Keratinocyte (primary cell): ENCODE data around the gene FAM13A. TPM values are rescaled to one million over a fixed set of nuclear protein-coding genes. Genes with fewer than 3 reads are reported as not detected.

Experiments
- DNase-seq: peaks from one replicate; pipeline ENCODE4 v3.0.0-alpha.2; 2011; ENCODE audit warnings: low read depth, missing footprints, low spot score
- FAIRE-seq: peaks from 2 replicates; lab custom pipeline; 2011; peaks lifted over from hg19 to GRCh38; lab: Jason Lieb, UNC
- H2AFZ ChIP-seq: 2 replicates; pipeline ENCODE4 v1.6.0; 2012; ENCODE audit warnings: low read length, control low read depth, inconsistent platforms; ENCODE audit not compliant: control insufficient read depth
- H3K27ac ChIP-seq: 2 replicates; pipeline ENCODE4 v1.5.1; 2011; ENCODE audit warnings: low read length; ENCODE audit not compliant: control insufficient read depth, insufficient read depth
- H3K27me3 ChIP-seq: 3 replicates; pipeline ENCODE4 v1.6.0; 2011; ENCODE audit warnings: low read length; ENCODE audit not compliant: control insufficient read depth, insufficient read depth; ENCODE audit errors: extremely low read depth
- H3K36me3 ChIP-seq, 2 experiments: 2 replicates in 1 of 2; 3 replicates in 1 of 2; pipeline ENCODE4 v1.5.1; 2011; ENCODE audit warnings: low read length in 2 of 2, mild to moderate bottlenecking in 1 of 2; ENCODE audit not compliant: control insufficient read depth in 2 of 2, insufficient read depth in 2 of 2; ENCODE audit errors: extremely low read depth in 1 of 2
- H3K4me1 ChIP-seq: 3 replicates; pipeline ENCODE4 v1.5.1; 2011; ENCODE audit warnings: low read length; ENCODE audit not compliant: control insufficient read depth, insufficient read depth; ENCODE audit errors: extremely low read depth
- H3K4me2 ChIP-seq: 3 replicates; pipeline ENCODE4 v1.6.0; 2011; ENCODE audit warnings: low read depth, low read length; ENCODE audit not compliant: control insufficient read depth, insufficient read depth; ENCODE audit errors: extremely low read depth
- H3K4me3 ChIP-seq, 3 experiments: fragments of 200-600 bp in 1 of 3; sonication (generic) in 1 of 3; 2 replicates in 2 of 3; 3 replicates in 1 of 3; pipeline ENCODE4 v1.5.1; 2011 to 2016; ENCODE audit warnings: low read length in 3 of 3, mild to moderate bottlenecking in 3 of 3, control low read depth in 2 of 3, inconsistent platforms in 1 of 3, low read depth in 1 of 3, mixed read lengths in 1 of 3, mixed run types in 1 of 3, moderate library complexity in 1 of 3; ENCODE audit not compliant: control insufficient read depth in 2 of 3, insufficient read depth in 2 of 3; ENCODE audit errors: extremely low read depth in 1 of 3
- H3K79me2 ChIP-seq: 2 replicates; pipeline ENCODE4 v1.6.0; 2012; ENCODE audit warnings: low read length; ENCODE audit not compliant: control insufficient read depth, insufficient read depth
- H3K9ac ChIP-seq: 3 replicates; pipeline ENCODE4 v1.6.0; 2011; ENCODE audit warnings: low read length; ENCODE audit not compliant: control insufficient read depth, insufficient read depth; ENCODE audit errors: extremely low read depth
- H3K9me1 ChIP-seq: 3 replicates; pipeline ENCODE4 v1.6.0; 2011; ENCODE audit warnings: low read length; ENCODE audit not compliant: control insufficient read depth, insufficient read depth; ENCODE audit errors: extremely low read depth
- H3K9me3 ChIP-seq: 2 replicates; pipeline ENCODE4 v1.5.1; 2012; ENCODE audit warnings: low read depth, low read length; ENCODE audit not compliant: control insufficient read depth
- H4K20me1 ChIP-seq: 3 replicates; pipeline ENCODE4 v1.6.0; 2011; ENCODE audit warnings: low read length; ENCODE audit not compliant: control insufficient read depth, insufficient read depth; ENCODE audit errors: extremely low read depth
- EZH2 ChIP-seq: IDR thresholded peaks from one replicate; pipeline ENCODE4 v1.6.1; 2012; ENCODE audit warnings: inconsistent platforms, mild to moderate bottlenecking, low read length, moderate library complexity
- dilution Hi-C: fragments of 300-500 bp; cut with MboI; formaldehyde crosslinking; loops from one replicate; pipeline ENCODE4 v1.7.0; 2020; ENCODE audit warnings: low sequenced_read_pairs; ENCODE audit not compliant: extremely low pct_ligation_motif_present
- polyA plus RNA-seq, 5 experiments: library from polyadenylated mRNA; depleted of rRNA in 3 of 5; stranded (reverse) in 3 of 5; stranded (forward) in 1 of 5; unstranded in 1 of 5; fragments of >200 nt; gene quantifications; 1 replicate in 1 of 5; 2 replicates in 3 of 5; 3 replicates in 1 of 5; pipeline versions ENCODE4 v1.2.1 to v1.2.3, GENCODE V29; 2011 to 2012; ENCODE audit warnings: missing spikeins in 2 of 5, low read depth in 1 of 5, low replicate concordance in 1 of 5
- TF ChIP-seq, protein P1 (sequence below), 3 experiments: IDR thresholded peaks in 1 of 3; conservative IDR thresholded peaks in 1 of 3; optimal IDR thresholded peaks in 1 of 3; 2 replicates in 2 of 3; 3 replicates in 1 of 3; pipeline versions ENCODE3 to v1.5.1; 2011; ENCODE audit warnings: low read length in 3 of 3, mild to moderate bottlenecking in 3 of 3, moderate library complexity in 2 of 3, control low read depth in 1 of 3, inconsistent platforms in 1 of 3; ENCODE audit not compliant: insufficient read depth in 2 of 3; ENCODE audit errors: extremely low read depth in 1 of 3

FAM13A gene
- polyA plus RNA-seq, 1 donor (not counting 4 experiments of a cell fraction or from before 2014, with no cell fraction given), result 6.0 TPM

GRCh38 chr4:88897752-88898151 is 159.2 kb downstream of the FAM13A start:
- Histone ChIP-seq H3K79me2 (no peaks in the 10 kb centered on the region), H3K4me1 (peaks cover 3% of the 10 kb centered on the region), H3K4me2 (no peak overlapping the region), H3K9me3 (no peaks in the 10 kb centered on the region), H4K20me1 (no peaks in the 10 kb centered on the region), H3K27me3 (no peaks in the 10 kb centered on the region), H2AFZ (no peak overlapping the region), H3K4me3 (no peak overlapping the region), H3K9me1 (no peaks in the 10 kb centered on the region), H3K9ac (no peak overlapping the region), H3K27ac (no peak overlapping the region), H3K36me3 (no peaks in the 10 kb centered on the region)
- TF ChIP-seq, protein P1, sequence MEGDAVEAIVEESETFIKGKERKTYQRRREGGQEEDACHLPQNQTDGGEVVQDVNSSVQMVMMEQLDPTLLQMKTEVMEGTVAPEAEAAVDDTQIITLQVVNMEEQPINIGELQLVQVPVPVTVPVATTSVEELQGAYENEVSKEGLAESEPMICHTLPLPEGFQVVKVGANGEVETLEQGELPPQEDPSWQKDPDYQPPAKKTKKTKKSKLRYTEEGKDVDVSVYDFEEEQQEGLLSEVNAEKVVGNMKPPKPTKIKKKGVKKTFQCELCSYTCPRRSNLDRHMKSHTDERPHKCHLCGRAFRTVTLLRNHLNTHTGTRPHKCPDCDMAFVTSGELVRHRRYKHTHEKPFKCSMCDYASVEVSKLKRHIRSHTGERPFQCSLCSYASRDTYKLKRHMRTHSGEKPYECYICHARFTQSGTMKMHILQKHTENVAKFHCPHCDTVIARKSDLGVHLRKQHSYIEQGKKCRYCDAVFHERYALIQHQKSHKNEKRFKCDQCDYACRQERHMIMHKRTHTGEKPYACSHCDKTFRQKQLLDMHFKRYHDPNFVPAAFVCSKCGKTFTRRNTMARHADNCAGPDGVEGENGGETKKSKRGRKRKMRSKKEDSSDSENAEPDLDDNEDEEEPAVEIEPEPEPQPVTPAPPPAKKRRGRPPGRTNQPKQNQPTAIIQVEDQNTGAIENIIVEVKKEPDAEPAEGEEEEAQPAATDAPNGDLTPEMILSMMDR (optimal IDR thresholded peaks at IDR 0.05 in 1 of 3, IDR thresholded peaks at IDR 0.05 in 1 of 3, conservative IDR thresholded peaks at IDR 0.05 in 1 of 3; ENCODE audit: extremely low read depth in 1 of 3, insufficient read depth in 2 of 3, low read length in 3 of 3), result no peak
- no peak for TF ChIP-seq EZH2
- no peak for DNase-seq
- dilution Hi-C loops, result no loop called here
- no peak for FAIRE-seq

DNA sequence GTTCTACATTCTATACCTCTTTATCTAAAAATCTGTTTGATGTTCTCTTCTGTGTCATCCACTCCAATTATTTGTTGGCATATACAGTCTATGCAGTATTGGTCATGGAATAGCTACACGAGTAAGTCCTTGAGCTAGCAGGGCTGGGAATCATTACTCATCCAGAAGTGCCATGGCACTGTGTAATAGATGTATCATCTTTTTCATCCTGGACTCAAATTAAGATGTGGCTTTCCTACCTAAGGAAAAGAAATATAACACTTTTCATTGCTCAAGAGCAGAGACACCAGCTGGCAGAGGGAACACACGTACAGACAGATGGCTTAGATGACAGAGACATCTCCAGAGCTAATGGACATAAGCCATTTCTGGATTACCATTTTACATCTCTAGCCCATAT is 159.8 kb downstream of the FAM13A start:
- peak; percentile 0 for DNase-seq
- H3K4me3 ChIP-seq, result no peak overlapping the region
- dilution Hi-C loops, result no loop called here
- H3K27me3 ChIP-seq, result no peaks in the 10 kb centered on the region
- H3K79me2 ChIP-seq, result no peaks in the 10 kb centered on the region
- no peaks in the 10 kb centered on the region for H3K9me1 ChIP-seq
- no peak overlapping the region for H3K27ac ChIP-seq
- peaks cover 3% of the 10 kb centered on the region for H3K4me1 ChIP-seq
- no peaks in the 10 kb centered on the region for H3K36me3 ChIP-seq
- no peak overlapping the region for H2AFZ ChIP-seq
- no peak overlapping the region for H3K9ac ChIP-seq
- TF ChIP-seq, protein P1 (optimal IDR thresholded peaks at IDR 0.05 in 1 of 3, IDR thresholded peaks at IDR 0.05 in 1 of 3, conservative IDR thresholded peaks at IDR 0.05 in 1 of 3; ENCODE audit: extremely low read depth in 1 of 3, insufficient read depth in 2 of 3, low read length in 3 of 3), result no peak
- no peak for TF ChIP-seq EZH2
- H4K20me1 ChIP-seq, result no peaks in the 10 kb centered on the region
- H3K9me3 ChIP-seq, result no peaks in the 10 kb centered on the region
- no peak overlapping the region for H3K4me2 ChIP-seq
- FAIRE-seq, result no peak
